Epithelial cell of esophagus (primary cell): Measurements from ENCODE around the gene B3GALNT2.

Experiments used
- DNase-seq: peaks from one replicate; pipeline ENCODE4 v3.0.0; 2010; ENCODE audit warnings: low read depth
- H3K4me3 ChIP-seq: 2 replicates; pipeline ENCODE4 v1.5.1; 2011; ENCODE audit warnings: mild to moderate bottlenecking, low read length, control low read depth
- CTCF ChIP-seq: IDR thresholded peaks from 2 replicates; pipeline ENCODE4 v1.5.1; 2011; ENCODE audit warnings: low read depth, mild to moderate bottlenecking, low read length, control low read depth, inconsistent platforms; ENCODE audit not compliant: insufficient read depth; ENCODE audit errors: missing control alignments

B3GALNT2 gene

GRCh38 chr1:235533476-235534168 is 29.4 kb upstream of the B3GALNT2 start:
- no peak overlapping the region for H3K4me3 ChIP-seq
- no peak for DNase-seq
- TF ChIP-seq CTCF = no peak

GRCh38 chr1:235532360-235532759 is 28.1 kb upstream of the B3GALNT2 start:
- no peak for TF ChIP-seq CTCF
- no peak overlapping the region for H3K4me3 ChIP-seq
- DNase-seq = peak; percentile 91

- no peak for DNase-seq
- no peak overlapping the region for H3K4me3 ChIP-seq
- TF ChIP-seq CTCF = no peak
Observed at GRCh38 chr1:235527196-235527814, 23.1 kb upstream of the B3GALNT2 start.

- TF ChIP-seq CTCF = no peak
- no peak overlapping the region for H3K4me3 ChIP-seq
- no peak for DNase-seq
Observed at GRCh38 chr1:235525314-235525713, 21.1 kb upstream of the B3GALNT2 start.

GRCh38 chr1:235516862-235517446 is 12.7 kb upstream of the B3GALNT2 start:
- no peak for TF ChIP-seq CTCF
- no peak for DNase-seq
- no peak overlapping the region for H3K4me3 ChIP-seq

- DNase-seq = no peak
- TF ChIP-seq CTCF = no peak
- H3K4me3 ChIP-seq = no peak overlapping the region
Observed at GRCh38 chr1:235515844-235516512, 11.7 kb upstream of the B3GALNT2 start.
